Measurements from ENCODE around the gene SRPX. TPM values are rescaled to one million over a fixed set of nuclear protein-coding genes. Genes with fewer than 3 reads are reported as not detected.

Gene SRPX
- total RNA-seq, 2 donors from 2014 or later, result 75.7 to 81.8 TPM

- H3K4me3 ChIP-seq, result no peak overlapping the region
- TF ChIP-seq CTCF (IDR thresholded peaks at IDR 0.05), result no peak
- H3K4me1 ChIP-seq, result no peaks in the 10 kb centered on the region
- no peaks in the 10 kb centered on the region for H3K36me3 ChIP-seq
- peaks cover 0 to 18% of the 10 kb centered on the region in 2 donors for H3K9me3 ChIP-seq
- no peak overlapping the region for H3K27ac ChIP-seq
- H3K27me3 ChIP-seq, result no peaks in the 10 kb centered on the region
- no peak for DNase-seq (ENCODE audit: low spot score)
Measured at GRCh38 chrX:38103857-38104812, 116.5 kb downstream of the SRPX start.

- Histone ChIP-seq H3K4me1 (no peaks in the 10 kb centered on the region), H3K36me3 (no peaks in the 10 kb centered on the region), H3K4me3 (no peak overlapping the region), H3K9me3 (peaks cover 0 to 25% of the 10 kb centered on the region in 2 donors), H3K27me3 (no peaks in the 10 kb centered on the region), H3K27ac (no peak overlapping the region)
- DNase-seq (ENCODE audit: low spot score), result no peak
- no peak for TF ChIP-seq CTCF (IDR thresholded peaks at IDR 0.05)
Measured at GRCh38 chrX:38102875-38103274, 117.8 kb downstream of the SRPX start.

GRCh38 chrX:38102240-38102639 lies 118.4 kb downstream of the SRPX start:
- Histone ChIP-seq H3K36me3 (no peaks in the 10 kb centered on the region), H3K4me1 (no peaks in the 10 kb centered on the region), H3K4me3 (no peak overlapping the region), H3K27me3 (no peaks in the 10 kb centered on the region), H3K9me3 (peaks cover 0 to 25% of the 10 kb centered on the region in 2 donors), H3K27ac (no peak overlapping the region)
- no peak for TF ChIP-seq CTCF (IDR thresholded peaks at IDR 0.05)
- DNase-seq (ENCODE audit: low spot score), result no peak

GRCh38 chrX:38099688-38100087 lies 121.0 kb downstream of the SRPX start:
- H3K27me3 ChIP-seq, result no peaks in the 10 kb centered on the region
- TF ChIP-seq CTCF (IDR thresholded peaks at IDR 0.05), result no peak
- no peak overlapping the region for H3K4me3 ChIP-seq
- H3K4me1 ChIP-seq, result no peaks in the 10 kb centered on the region
- H3K9me3 ChIP-seq, result peaks cover 0 to 25% of the 10 kb centered on the region in 2 donors
- H3K36me3 ChIP-seq, result no peaks in the 10 kb centered on the region
- no peak for DNase-seq (ENCODE audit: low spot score)
- H3K27ac ChIP-seq, result no peak overlapping the region

Other genes with a start within 250 kb of the SRPX start
- under 1 TPM in 1 of 2 donors, not detected in 1; 0.39 TPM for gene SYTL5, start 214.3 kb downstream of the SRPX start, total RNA-seq
- gene RPGR, start 106.6 kb upstream of the SRPX start, total RNA-seq, result 10 to 100 TPM in 1 of 2 donors, 1 to 10 TPM in 1; 4.6 to 11.0 TPM
- not detected for gene OTC, start 131.7 kb upstream of the SRPX start, total RNA-seq